ENCODE measurements around the gene SLC25A42.
A peak's percentile ranks its signal among the peaks of the same experiment; 100 is the strongest.
"Not testable (repeated sequence)": the region's sequence is repeated elsewhere in the genome, so short reads cannot be mapped to it uniquely, and the experiment has no call there.

Gene SLC25A42

GRCh38 chr19:19071897-19072296 lies 8.1 kb downstream of the SLC25A42 start:
- no peak for DNase-seq

- DNase-seq: peak in 1 of 2 experiments; percentile 44
Observed at GRCh38 chr19:19074196-19074882, 10.5 kb downstream of the SLC25A42 start.

GRCh38 chr19:19075126-19075525 lies 11.3 kb downstream of the SLC25A42 start:
- no peak for DNase-seq

- no peak for DNase-seq
Observed at GRCh38 chr19:19076476-19076875, 12.7 kb downstream of the SLC25A42 start.

GRCh38 chr19:19077103-19077502 lies 13.3 kb downstream of the SLC25A42 start:
- DNase-seq: peak; percentile 41 to 58

GRCh38 chr19:19078801-19079200 lies 15.0 kb downstream of the SLC25A42 start:
- DNase-seq: no peak

GRCh38 chr19:19079571-19079970 lies 15.8 kb downstream of the SLC25A42 start:
- DNase-seq: no peak

- no peak for DNase-seq
Observed at GRCh38 chr19:19081642-19082151, 17.9 kb downstream of the SLC25A42 start.

GRCh38 chr19:19083413-19084178 lies 19.8 kb downstream of the SLC25A42 start:
- no peak for DNase-seq

- DNase-seq: no peak
Observed at GRCh38 chr19:19087676-19088075, 23.9 kb downstream of the SLC25A42 start.

- DNase-seq: no peak
Observed at GRCh38 chr19:19094513-19094912, 30.7 kb downstream of the SLC25A42 start.

GRCh38 chr19:19095691-19096090 lies 31.9 kb downstream of the SLC25A42 start:
- no peak for DNase-seq

GRCh38 chr19:19096641-19097627 lies 33.1 kb downstream of the SLC25A42 start:
- DNase-seq: no peak

GRCh38 chr19:19098084-19098702 lies 34.4 kb downstream of the SLC25A42 start:
- no peak for DNase-seq

GRCh38 chr19:19098703-19099632 lies 35.2 kb downstream of the SLC25A42 start:
- DNase-seq: no peak

- no peak for DNase-seq
Observed at GRCh38 chr19:19101540-19101939, 37.7 kb downstream of the SLC25A42 start.

GRCh38 chr19:19102566-19102965 lies 38.8 kb downstream of the SLC25A42 start:
- not testable (repeated sequence) for DNase-seq

- no peak for DNase-seq
Observed at GRCh38 chr19:19103167-19103566, 39.4 kb downstream of the SLC25A42 start.

GRCh38 chr19:19105365-19106055 lies 41.7 kb downstream of the SLC25A42 start:
- no peak for DNase-seq

- no peak for DNase-seq
Observed at GRCh38 chr19:19106056-19106551, 42.3 kb downstream of the SLC25A42 start.

Data from NCI-H2081 (cell line).